Chondrocyte (in vitro differentiated cells): ENCODE data around the gene AQP9. TPM values are rescaled to one million over a fixed set of nuclear protein-coding genes. Genes with fewer than 3 reads are reported as not detected.
"Not testable (repeated sequence)": the region's sequence is repeated elsewhere in the genome, so short reads cannot be mapped to it uniquely, and the experiment has no call there.

Source experiments
- DNase-seq: peaks from one replicate; pipeline ENCODE4 v3.0.0; 2021; ENCODE audit warnings: mixed read lengths, low spot score
- H3K27ac Mint-ChIP-seq: one replicate; pipeline ENCODE4 v1.8.0; 2021; ENCODE audit warnings: mild to moderate bottlenecking, moderate library complexity, mixed read lengths; ENCODE audit not compliant: unreplicated experiment
- H3K27me3 Mint-ChIP-seq: 2 replicates; pipeline ENCODE4 v1.8.0; 2021; ENCODE audit warnings: low read depth, mixed read lengths
- H3K36me3 Mint-ChIP-seq: 2 replicates; pipeline ENCODE4 v1.8.0; 2021; ENCODE audit warnings: low read depth, mixed read lengths
- H3K4me1 Mint-ChIP-seq: 2 replicates; pipeline ENCODE4 v1.8.0; 2021; ENCODE audit warnings: low read depth, mild to moderate bottlenecking, mixed read lengths
- H3K4me3 Mint-ChIP-seq: one replicate; pipeline ENCODE4 v1.8.0; 2021; ENCODE audit warnings: mild to moderate bottlenecking, moderate library complexity, mixed read lengths; ENCODE audit not compliant: unreplicated experiment
- H3K9me3 Mint-ChIP-seq: 2 replicates; pipeline ENCODE4 v1.8.0; 2021; ENCODE audit warnings: low read depth, mixed read lengths
- total RNA-seq: library from RNA; stranded (reverse); gene quantifications from 3 replicates; pipeline ENCODE4 v1.2.1, GENCODE V29; 2021
- TF ChIP-seq, protein P1 (sequence below): fragments of 200-600 bp; sonication (generic); IDR thresholded peaks from 2 replicates; pipeline ENCODE4 v1.5.0; 2021; ENCODE audit warnings: antibody characterized with exemption, mild to moderate bottlenecking, moderate library complexity

The AQP9 gene
- total RNA-seq, 1 donor from 2014 or later, result not detected

- peaks cover 2% of the 10 kb centered on the region for H3K9me3 Mint-ChIP-seq
- peaks cover 29% of the 10 kb centered on the region for H3K27me3 Mint-ChIP-seq
- no peak overlapping the region for H3K4me3 Mint-ChIP-seq
- H3K27ac Mint-ChIP-seq, result no peak overlapping the region
- H3K4me1 Mint-ChIP-seq, result no peaks in the 10 kb centered on the region
- H3K36me3 Mint-ChIP-seq, result no peaks in the 10 kb centered on the region
- TF ChIP-seq, protein P1, sequence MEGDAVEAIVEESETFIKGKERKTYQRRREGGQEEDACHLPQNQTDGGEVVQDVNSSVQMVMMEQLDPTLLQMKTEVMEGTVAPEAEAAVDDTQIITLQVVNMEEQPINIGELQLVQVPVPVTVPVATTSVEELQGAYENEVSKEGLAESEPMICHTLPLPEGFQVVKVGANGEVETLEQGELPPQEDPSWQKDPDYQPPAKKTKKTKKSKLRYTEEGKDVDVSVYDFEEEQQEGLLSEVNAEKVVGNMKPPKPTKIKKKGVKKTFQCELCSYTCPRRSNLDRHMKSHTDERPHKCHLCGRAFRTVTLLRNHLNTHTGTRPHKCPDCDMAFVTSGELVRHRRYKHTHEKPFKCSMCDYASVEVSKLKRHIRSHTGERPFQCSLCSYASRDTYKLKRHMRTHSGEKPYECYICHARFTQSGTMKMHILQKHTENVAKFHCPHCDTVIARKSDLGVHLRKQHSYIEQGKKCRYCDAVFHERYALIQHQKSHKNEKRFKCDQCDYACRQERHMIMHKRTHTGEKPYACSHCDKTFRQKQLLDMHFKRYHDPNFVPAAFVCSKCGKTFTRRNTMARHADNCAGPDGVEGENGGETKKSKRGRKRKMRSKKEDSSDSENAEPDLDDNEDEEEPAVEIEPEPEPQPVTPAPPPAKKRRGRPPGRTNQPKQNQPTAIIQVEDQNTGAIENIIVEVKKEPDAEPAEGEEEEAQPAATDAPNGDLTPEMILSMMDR, result no peak
- no peak for DNase-seq
Measured at GRCh38 chr15:58109419-58109818, 28.8 kb upstream of the AQP9 start.

DNA sequence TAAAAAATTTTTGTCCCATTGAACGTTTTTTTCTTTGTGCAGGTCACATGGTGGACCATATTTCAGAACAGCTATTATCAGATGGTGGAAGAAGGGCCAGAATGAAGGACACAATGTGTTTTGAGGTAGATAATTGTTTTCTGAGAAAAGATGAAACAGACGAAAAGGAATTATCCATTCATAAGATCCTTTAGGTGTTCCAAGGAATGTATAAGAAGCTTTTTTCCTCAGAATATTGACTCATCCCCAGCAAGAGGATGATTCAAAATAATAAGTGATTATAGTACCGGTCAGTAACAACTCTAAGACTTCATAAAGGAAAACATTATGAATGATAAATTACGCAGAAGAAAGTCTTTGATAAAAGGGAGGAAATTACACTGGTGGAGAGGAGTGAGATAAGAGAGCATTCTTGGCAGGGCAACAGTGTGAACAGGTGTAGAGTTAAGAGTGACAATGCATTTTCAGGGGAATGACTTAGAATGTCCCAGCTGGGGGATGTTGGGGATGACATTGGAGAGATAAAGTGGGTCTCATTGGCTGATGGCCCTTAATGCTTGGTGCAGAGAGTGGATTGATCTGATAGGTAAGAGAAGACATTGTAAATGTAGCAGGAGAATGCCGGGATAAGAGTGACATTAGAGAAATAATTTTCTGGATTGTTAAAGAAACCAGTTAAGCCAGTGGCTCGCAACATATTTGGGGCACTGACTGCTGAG, 27.0 kb upstream of the AQP9 start:
- DNase-seq, result no peak
- peaks cover 30% of the 10 kb centered on the region for H3K27me3 Mint-ChIP-seq
- no peaks in the 10 kb centered on the region for H3K4me1 Mint-ChIP-seq
- H3K4me3 Mint-ChIP-seq, result no peak overlapping the region
- H3K27ac Mint-ChIP-seq, result no peak overlapping the region
- no peaks in the 10 kb centered on the region for H3K36me3 Mint-ChIP-seq
- peaks cover 2% of the 10 kb centered on the region for H3K9me3 Mint-ChIP-seq
- TF ChIP-seq, protein P1, result no peak

DNA sequence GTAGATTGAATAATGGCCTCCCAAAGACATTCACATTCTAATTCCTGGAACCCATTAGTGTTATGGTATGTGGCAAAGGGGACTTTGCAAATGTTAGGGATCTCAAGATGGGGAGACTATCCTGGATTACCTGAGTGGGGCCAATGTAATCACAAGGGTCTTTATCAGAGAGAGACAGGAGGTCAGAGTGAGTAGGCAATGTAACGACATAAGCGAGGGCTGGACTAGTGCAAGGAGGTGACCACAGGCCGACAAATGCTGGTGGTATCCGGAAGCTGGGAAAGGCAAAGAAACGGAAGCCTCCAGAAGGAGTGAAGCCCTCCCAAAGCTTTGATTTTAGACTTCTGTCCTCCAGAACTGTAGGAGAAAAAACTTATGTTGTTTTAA, 26.5 kb upstream of the AQP9 start:
- H3K36me3 Mint-ChIP-seq, result no peaks in the 10 kb centered on the region
- TF ChIP-seq, protein P1, result no peak
- no peak overlapping the region for H3K4me3 Mint-ChIP-seq

DNA sequence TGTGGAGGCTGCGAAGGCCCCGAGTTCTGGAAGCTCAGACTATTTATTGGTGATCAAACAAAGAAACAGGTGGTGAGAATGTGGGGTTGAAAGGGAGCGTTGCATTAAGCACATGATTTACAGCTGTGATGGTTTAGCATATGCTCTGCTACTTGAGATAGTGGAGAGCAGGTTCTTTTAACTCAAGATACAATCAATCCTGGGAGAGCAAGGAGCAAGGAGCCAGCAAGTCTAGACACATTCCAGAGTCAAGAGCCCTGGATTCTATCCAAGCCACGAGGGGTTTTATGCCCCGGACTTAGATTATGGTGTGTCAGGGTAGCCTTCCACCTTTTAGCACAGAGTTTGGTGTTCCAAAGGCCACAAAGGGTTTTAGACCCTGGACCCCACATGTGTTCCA, 24.8 kb upstream of the AQP9 start:
- H3K36me3 Mint-ChIP-seq, H3K4me3 Mint-ChIP-seq, H3K27ac Mint-ChIP-seq, H3K4me1 Mint-ChIP-seq, DNase-seq, H3K9me3 Mint-ChIP-seq: not testable (repeated sequence)
- peaks cover 25% of the 10 kb centered on the region for H3K27me3 Mint-ChIP-seq

More for the DNA sequence above, 26.5 kb upstream of the AQP9 start:
- H3K27me3 Mint-ChIP-seq, result peaks cover 26% of the 10 kb centered on the region
- H3K27ac Mint-ChIP-seq, result no peak overlapping the region
- H3K9me3 Mint-ChIP-seq, result peaks cover 2% of the 10 kb centered on the region
- DNase-seq, result no peak
- no peaks in the 10 kb centered on the region for H3K4me1 Mint-ChIP-seq

DNA sequence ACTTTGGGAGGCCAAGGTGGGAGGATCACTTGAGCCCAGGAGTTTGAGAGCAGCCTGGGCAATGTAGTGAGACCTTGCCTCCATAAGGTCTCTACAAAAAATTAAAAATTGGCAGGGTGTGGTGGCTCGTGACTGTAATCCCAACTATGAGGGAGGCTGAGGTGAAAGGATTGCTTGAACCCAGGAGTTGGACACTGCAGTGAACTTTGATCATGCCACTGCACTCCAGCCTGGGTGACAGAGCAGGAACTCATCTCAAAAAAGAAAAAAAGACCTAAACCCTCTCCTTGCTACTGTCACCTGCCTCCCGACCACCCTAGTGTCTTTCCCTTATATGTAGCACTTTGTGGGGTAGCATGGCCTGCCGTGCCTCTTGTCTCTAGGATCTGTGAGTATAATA, 23.8 kb upstream of the AQP9 start:
- H3K9me3 Mint-ChIP-seq, result peaks cover 2% of the 10 kb centered on the region
- H3K4me3 Mint-ChIP-seq, result no peak overlapping the region
- TF ChIP-seq, protein P1, result no peak
- no peaks in the 10 kb centered on the region for H3K4me1 Mint-ChIP-seq
- H3K36me3 Mint-ChIP-seq, result no peaks in the 10 kb centered on the region
- no peak overlapping the region for H3K27ac Mint-ChIP-seq
- no peak for DNase-seq
- peaks cover 29% of the 10 kb centered on the region for H3K27me3 Mint-ChIP-seq

- peaks cover 2% of the 10 kb centered on the region for H3K9me3 Mint-ChIP-seq
- peaks cover 29% of the 10 kb centered on the region for H3K27me3 Mint-ChIP-seq
- TF ChIP-seq, protein P1, result no peak
- H3K4me1 Mint-ChIP-seq, result no peaks in the 10 kb centered on the region
- DNase-seq, result no peak
- H3K27ac Mint-ChIP-seq, result no peak overlapping the region
- no peaks in the 10 kb centered on the region for H3K36me3 Mint-ChIP-seq
- no peak overlapping the region for H3K4me3 Mint-ChIP-seq
Measured at GRCh38 chr15:58114812-58115211, 23.4 kb upstream of the AQP9 start.
